Esophagus (tissue), 2 donors: ENCODE data around the gene FGD5. TPM values are rescaled to one million over a fixed set of nuclear protein-coding genes. Genes with fewer than 3 reads are reported as not detected.

Source experiments
- H3K27ac ChIP-seq, 2 donors: one replicate each; pipeline ENCODE4 v1.5.1; 2013; ENCODE audit warnings: low read depth in 2 of 2, mild to moderate bottlenecking in 2 of 2, inconsistent platforms in 1 of 2, low read length in 1 of 2, moderate library complexity in 1 of 2
- H3K27me3 ChIP-seq, 2 donors: one replicate each; pipeline ENCODE4 v1.6.1; 2013; ENCODE audit warnings: low read length in 2 of 2, control low read depth in 1 of 2, mild to moderate bottlenecking in 1 of 2; ENCODE audit not compliant: insufficient read depth in 2 of 2, control insufficient read depth in 1 of 2
- H3K36me3 ChIP-seq, 2 donors: one replicate each; pipeline ENCODE4 v1.6.1; 2013; ENCODE audit warnings: low read length in 1 of 2; ENCODE audit not compliant: control insufficient read depth in 2 of 2, insufficient read depth in 2 of 2
- H3K4me1 ChIP-seq, 2 donors: one replicate each; pipeline ENCODE4 v1.6.1; 2013; ENCODE audit warnings: low read length in 1 of 2; ENCODE audit not compliant: control insufficient read depth in 2 of 2, insufficient read depth in 2 of 2
- H3K4me3 ChIP-seq, 2 donors: one replicate each; pipeline ENCODE4 v1.5.1; 2013; ENCODE audit warnings: low read length in 2 of 2, mild to moderate bottlenecking in 2 of 2, low read depth in 1 of 2, moderate library complexity in 1 of 2
- H3K9me3 ChIP-seq, 2 donors: one replicate each; pipeline ENCODE4 v1.6.1; 2013; ENCODE audit warnings: mild to moderate bottlenecking in 2 of 2, low read depth in 1 of 2, low read length in 1 of 2, moderate library complexity in 1 of 2; ENCODE audit not compliant: control insufficient read depth in 2 of 2, insufficient read depth in 1 of 2
- WGBS, 2 donors: extraction: QIAGEN DNeasy Blood & Tissue Kit; methylation state at CpG; one replicate each; pipeline ENCODE4 v1.1.7; 2013; 5-methylcytosine and 5-hydroxymethylcytosine counted together
- polyA plus RNA-seq, 2 donors: library from polyadenylated mRNA; stranded (reverse); fragments of 200-250 nt; gene quantifications; one replicate each; pipeline ENCODE4 v1.2.3, GENCODE V29; 2013
- donor health status: healthy with polysubstance abuse.
- donor health status: Bipolar disorder and iron deficiency.

FGD5 gene
- polyA plus RNA-seq, 2 donors = 1.7 TPM

DNA sequence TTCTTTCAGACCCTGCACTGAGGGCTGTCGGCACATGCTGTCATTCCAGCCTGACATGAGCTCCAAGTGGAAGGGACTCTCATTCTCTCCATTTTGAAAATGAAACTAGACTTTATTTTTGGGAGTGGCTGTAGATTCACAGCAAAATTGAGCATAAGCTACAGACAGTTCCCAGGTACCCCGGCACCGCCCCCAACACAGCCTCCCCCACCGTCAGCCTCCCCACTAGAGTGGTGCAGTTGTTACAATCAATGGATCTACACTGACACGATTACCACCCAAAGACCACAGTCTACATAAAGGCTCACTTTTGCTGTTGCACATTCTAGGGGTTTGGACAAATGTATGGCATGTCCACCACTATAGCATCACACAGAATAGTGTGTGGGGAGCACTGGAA lies 29.5 kb upstream of the FGD5 start:
- no peaks in the 10 kb centered on the region for H3K4me1 ChIP-seq
- no peak overlapping the region for H3K27ac ChIP-seq
- WGBS, 2 donors = 74 to 79% methylated on average over 5 of the region's 5 CpGs
- H3K9me3 ChIP-seq = peaks cover 0 to 4% of the 10 kb centered on the region in 2 donors
- no peaks in the 10 kb centered on the region for H3K36me3 ChIP-seq
- no peak overlapping the region for H3K4me3 ChIP-seq
- H3K27me3 ChIP-seq = no peaks in the 10 kb centered on the region

- Histone ChIP-seq H3K4me1 (no peaks in the 10 kb centered on the region), H3K27me3 (no peaks in the 10 kb centered on the region), H3K4me3 (no peak overlapping the region), H3K9me3 (peaks cover 0 to 4% of the 10 kb centered on the region in 2 donors), H3K27ac (no peak overlapping the region), H3K36me3 (no peaks in the 10 kb centered on the region)
- 69 to 75% methylated on average over 10 of the region's 10 CpGs for WGBS, 2 donors
Measured at GRCh38 chr3:14789640-14790285, 29.0 kb upstream of the FGD5 start.

DNA sequence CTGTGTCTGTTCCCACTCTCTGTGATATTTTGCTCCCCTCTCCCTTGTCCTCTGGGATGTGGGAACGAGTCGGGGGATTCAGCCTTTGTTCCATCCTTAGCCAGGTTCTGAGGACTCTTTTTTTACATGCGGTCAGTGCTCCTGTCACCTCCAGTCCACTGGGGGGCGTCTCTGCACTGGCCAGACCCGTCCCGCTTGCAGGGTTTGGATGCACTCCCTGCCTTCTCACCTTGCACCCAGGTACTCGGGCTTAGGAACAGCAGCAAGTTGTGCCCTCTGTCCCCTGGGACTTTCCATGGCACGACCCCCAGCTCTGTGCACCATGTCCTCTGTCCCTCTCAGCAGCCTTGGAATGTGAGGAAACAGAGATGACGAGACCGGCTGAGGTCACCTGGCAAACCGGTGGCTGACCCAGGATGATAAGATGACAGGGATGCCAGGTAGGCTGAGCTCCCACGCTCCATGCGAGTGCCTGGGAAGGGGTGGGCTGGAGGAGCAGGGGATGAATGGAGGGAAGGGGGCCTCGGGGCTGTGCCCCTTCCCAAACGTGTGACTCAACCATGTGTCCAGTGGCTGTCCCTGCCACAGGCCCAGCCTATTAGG lies 27.3 kb upstream of the FGD5 start:
- H3K4me1 ChIP-seq = no peaks in the 10 kb centered on the region
- 23 to 29% methylated on average over 15 of the region's 15 CpGs for WGBS, 2 donors
- no peaks in the 10 kb centered on the region for H3K36me3 ChIP-seq
- H3K27ac ChIP-seq = no peak overlapping the region
- H3K4me3 ChIP-seq = no peak overlapping the region
- no peaks in the 10 kb centered on the region for H3K27me3 ChIP-seq
- peaks cover 0 to 4% of the 10 kb centered on the region in 2 donors for H3K9me3 ChIP-seq

DNA sequence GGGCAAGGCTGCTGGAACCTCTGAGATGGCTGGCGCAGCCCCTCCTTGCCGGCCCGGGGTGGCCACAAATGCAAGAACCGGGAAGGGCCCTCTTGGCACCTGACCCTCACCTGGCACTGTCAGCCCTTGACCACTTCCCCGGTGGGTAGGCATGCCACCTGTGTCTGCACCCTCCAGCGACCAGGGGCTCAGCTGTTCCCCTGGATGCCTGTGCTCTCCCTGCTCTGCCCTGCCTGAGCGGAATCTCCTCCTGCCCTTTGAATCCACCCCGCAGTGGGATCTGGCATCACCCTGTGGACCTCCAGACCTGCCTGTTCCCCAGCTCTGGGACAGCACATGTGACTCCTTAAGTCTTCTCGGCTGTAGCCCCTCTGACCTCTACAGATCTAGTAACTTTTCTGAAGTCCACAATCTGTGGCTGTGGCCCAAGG lies 26.1 kb upstream of the FGD5 start:
- 77 to 86% methylated on average over 9 of the region's 9 CpGs for WGBS, 2 donors
- H3K27ac ChIP-seq = no peak overlapping the region
- H3K4me1 ChIP-seq = peaks cover 0 to 2% of the 10 kb centered on the region in 2 donors
- peaks cover 0 to 4% of the 10 kb centered on the region in 2 donors for H3K9me3 ChIP-seq
- H3K4me3 ChIP-seq = no peak overlapping the region
- H3K36me3 ChIP-seq = no peaks in the 10 kb centered on the region
- H3K27me3 ChIP-seq = no peaks in the 10 kb centered on the region

DNA sequence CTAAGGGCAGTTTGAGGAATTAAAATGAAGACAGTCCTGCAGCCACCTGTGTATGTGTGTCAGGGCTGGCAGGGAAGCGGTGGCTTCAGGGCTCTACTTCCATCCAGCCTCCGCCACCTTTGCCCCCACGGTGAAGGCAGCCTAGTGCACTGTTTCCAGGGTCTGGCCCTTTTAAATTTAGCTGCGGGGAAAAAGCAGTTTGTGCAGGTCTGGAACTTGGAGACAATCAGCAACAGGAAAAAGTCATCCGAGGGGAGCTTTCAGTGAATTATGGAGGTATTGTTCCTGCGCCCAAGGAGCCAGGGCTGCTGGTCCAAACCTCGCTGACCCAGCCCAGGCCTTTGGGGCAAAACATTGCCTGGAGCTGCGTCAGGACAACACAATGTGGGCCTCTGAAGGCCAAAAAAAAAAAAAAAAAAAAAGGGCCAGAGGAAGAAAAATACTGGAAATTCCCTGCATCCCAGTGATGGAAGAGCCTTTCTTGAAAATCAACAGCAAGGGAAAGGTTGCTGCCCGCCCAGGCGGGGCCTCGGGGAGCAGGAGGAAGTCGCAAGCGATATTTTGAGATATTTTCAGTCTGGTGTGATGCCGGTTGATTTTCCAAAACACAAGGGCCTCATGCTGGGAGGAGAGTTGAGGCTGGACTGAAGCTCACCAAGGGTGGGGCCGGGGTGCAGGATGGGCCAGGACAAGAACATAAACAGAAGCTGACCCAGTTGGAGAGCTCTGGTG lies 25.5 kb upstream of the FGD5 start:
- H3K27ac ChIP-seq = no peak overlapping the region

DNA sequence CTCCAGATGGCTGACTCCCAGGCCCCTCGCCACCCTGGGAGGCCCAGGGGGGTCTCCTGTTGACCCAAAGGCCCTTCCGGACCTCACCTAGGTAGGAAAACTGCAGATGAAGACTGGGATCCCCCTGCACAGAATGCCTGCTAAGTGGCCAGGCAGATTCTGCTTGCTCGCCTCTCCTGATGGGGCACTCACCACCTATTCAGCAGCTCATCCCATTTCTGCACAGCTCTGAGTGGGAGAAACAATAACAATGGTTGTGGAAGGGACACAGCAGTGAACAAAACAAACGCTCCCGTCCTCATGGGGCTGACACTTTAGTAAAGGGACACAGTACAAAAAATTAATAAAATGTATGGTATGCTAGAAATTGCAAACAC lies 24.9 kb upstream of the FGD5 start:
- no peak overlapping the region for H3K27ac ChIP-seq

More for the DNA sequence above, 25.5 kb upstream of the FGD5 start:
- 57 to 66% methylated on average over 15 of the region's 15 CpGs for WGBS, 2 donors
- peaks cover 0 to 4% of the 10 kb centered on the region in 2 donors for H3K9me3 ChIP-seq
- no peak overlapping the region for H3K4me3 ChIP-seq
- H3K4me1 ChIP-seq = peaks cover 0 to 2% of the 10 kb centered on the region in 2 donors
- no peaks in the 10 kb centered on the region for H3K27me3 ChIP-seq
- no peaks in the 10 kb centered on the region for H3K36me3 ChIP-seq

GRCh38 chr3:14794435-14794834 lies 24.3 kb upstream of the FGD5 start:
- Histone ChIP-seq H3K9me3 (no peaks in the 10 kb centered on the region), H3K27me3 (no peaks in the 10 kb centered on the region), H3K4me3 (no peak overlapping the region), H3K27ac (no peak overlapping the region), H3K4me1 (peaks cover 0 to 2% of the 10 kb centered on the region in 2 donors), H3K36me3 (no peaks in the 10 kb centered on the region)
- 67 to 81% methylated on average over 2 of the region's 2 CpGs for WGBS, 2 donors

More for the DNA sequence above, 24.9 kb upstream of the FGD5 start:
- Histone ChIP-seq H3K4me3 (no peak overlapping the region), H3K27me3 (no peaks in the 10 kb centered on the region), H3K9me3 (no peaks in the 10 kb centered on the region), H3K36me3 (no peaks in the 10 kb centered on the region), H3K4me1 (peaks cover 0 to 2% of the 10 kb centered on the region in 2 donors)
- 67 to 77% methylated on average over 5 of the region's 5 CpGs for WGBS, 2 donors

DNA sequence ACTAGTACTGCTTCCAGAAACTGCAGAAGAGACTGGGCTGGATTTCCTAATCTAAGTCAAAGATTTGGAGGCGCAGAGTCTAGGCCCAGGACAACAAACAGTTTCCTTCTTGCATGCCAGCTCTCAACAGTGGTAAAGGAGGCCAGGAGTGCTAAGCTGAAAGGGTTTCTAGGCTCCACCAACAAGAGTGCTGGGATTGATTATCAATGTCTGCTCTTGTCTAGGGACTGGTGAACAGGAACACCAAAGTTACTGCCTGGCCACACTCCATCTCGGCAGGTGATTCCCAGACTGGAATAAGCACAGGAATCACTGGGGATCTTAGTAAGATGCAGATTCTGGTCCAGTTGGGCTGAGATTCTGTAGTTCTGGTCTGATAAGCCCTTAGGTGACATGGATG lies 22.8 kb upstream of the FGD5 start:
- 61 to 73% methylated on average over 2 of the region's 2 CpGs for WGBS, 2 donors
- H3K4me3 ChIP-seq = no peak overlapping the region
- no peaks in the 10 kb centered on the region for H3K36me3 ChIP-seq
- no peaks in the 10 kb centered on the region for H3K9me3 ChIP-seq
- no peak overlapping the region for H3K27ac ChIP-seq
- H3K4me1 ChIP-seq = peaks cover 0 to 2% of the 10 kb centered on the region in 2 donors
- no peaks in the 10 kb centered on the region for H3K27me3 ChIP-seq

GRCh38 chr3:14796403-14797077 lies 22.2 kb upstream of the FGD5 start:
- Histone ChIP-seq H3K36me3 (no peaks in the 10 kb centered on the region), H3K27me3 (no peaks in the 10 kb centered on the region), H3K4me1 (peaks cover 0 to 2% of the 10 kb centered on the region in 2 donors), H3K9me3 (no peaks in the 10 kb centered on the region), H3K27ac (no peak overlapping the region), H3K4me3 (no peak overlapping the region)
- 62 to 69% methylated on average over 14 of the region's 14 CpGs for WGBS, 2 donors
